Measurements from ENCODE around the gene RAP2A. TPM values are rescaled to one million over a fixed set of nuclear protein-coding genes. Genes with fewer than 3 reads are reported as not detected.

RAP2A gene
- total RNA-seq, 2 donors from 2014 or later: 24.9 to 33.5 TPM

- Mint-ChIP-seq H3K36me3 (ENCODE audit: insufficient read depth in 2 of 2) (peaks cover 1 to 2% of the 10 kb centered on the region in 2 donors), H3K27ac (no peak overlapping the region), H3K27me3 (ENCODE audit: low read depth) (no peaks in the 10 kb centered on the region), H3K4me1 (ENCODE audit: low read depth) (no peaks in the 10 kb centered on the region), H3K4me3 (no peak overlapping the region), H3K9me3 (peaks cover 0 to 1% of the 10 kb centered on the region in 2 donors)
- DNase-seq (no peak), ATAC-seq (replicated peaks in 1 of 2) (no peak)
Measured at GRCh38 chr13:97496511-97496910, 62.5 kb downstream of the RAP2A start.

GRCh38 chr13:97497400-97497799, 63.4 kb downstream of the RAP2A start:
- no peak overlapping the region for H3K4me3 Mint-ChIP-seq
- H3K36me3 Mint-ChIP-seq (ENCODE audit: insufficient read depth in 2 of 2): no peaks in the 10 kb centered on the region
- peaks cover 1% of the 10 kb centered on the region for H3K27me3 Mint-ChIP-seq (ENCODE audit: low read depth)
- no peak overlapping the region for H3K27ac Mint-ChIP-seq
- ATAC-seq (replicated peaks in 1 of 2) (no peak), DNase-seq (no peak)
- no peaks in the 10 kb centered on the region for H3K4me1 Mint-ChIP-seq (ENCODE audit: low read depth)
- H3K9me3 Mint-ChIP-seq: no peaks in the 10 kb centered on the region

DNA sequence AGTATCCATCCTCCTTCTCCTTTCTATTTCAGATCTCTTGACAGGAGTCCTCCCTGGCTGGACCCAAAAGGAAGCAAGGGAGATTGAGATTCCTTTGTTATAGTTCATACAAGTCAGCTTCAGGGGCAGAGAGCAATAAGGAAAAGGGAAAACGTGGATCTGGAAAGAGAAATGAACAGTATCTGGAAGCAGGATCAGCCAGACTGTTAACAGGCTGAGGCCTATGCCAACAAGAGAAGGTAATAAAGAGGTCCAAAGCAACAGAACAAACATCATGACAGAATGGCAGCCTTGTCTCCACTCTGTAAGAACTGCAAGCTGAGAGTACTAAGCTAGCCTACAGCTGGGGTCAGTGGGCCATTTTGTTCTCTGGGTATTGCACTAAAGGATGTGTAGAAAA, 64.5 kb downstream of the RAP2A start:
- Mint-ChIP-seq H3K27me3 (ENCODE audit: low read depth) (peaks cover 10% of the 10 kb centered on the region), H3K9me3 (no peaks in the 10 kb centered on the region), H3K4me1 (ENCODE audit: low read depth) (no peaks in the 10 kb centered on the region), H3K4me3 (no peak overlapping the region), H3K27ac (no peak overlapping the region), H3K36me3 (ENCODE audit: insufficient read depth in 2 of 2) (no peaks in the 10 kb centered on the region)
- ATAC-seq (replicated peaks in 1 of 2) (no peak), DNase-seq (no peak)

DNA sequence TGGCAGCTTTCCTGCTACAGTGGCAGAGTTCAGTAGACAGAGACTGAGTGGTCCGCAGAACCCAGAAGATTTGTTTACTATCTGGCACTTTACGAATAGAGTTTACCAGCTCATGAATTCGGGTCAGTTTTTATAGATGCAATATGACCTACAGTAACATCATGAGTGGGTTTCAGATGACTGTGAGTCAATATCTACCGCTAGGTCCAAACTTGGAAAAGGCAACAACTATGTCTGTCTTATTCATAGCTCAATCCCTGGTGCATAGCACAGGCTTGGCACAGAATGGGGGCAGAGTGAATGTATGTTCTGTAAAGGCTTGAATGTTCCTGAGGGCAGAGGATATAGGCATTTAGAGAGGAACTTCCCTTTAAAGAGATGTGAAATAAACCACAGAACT, 65.2 kb downstream of the RAP2A start:
- H3K9me3 Mint-ChIP-seq: no peaks in the 10 kb centered on the region
- H3K27ac Mint-ChIP-seq: no peak overlapping the region
- peaks cover 10% of the 10 kb centered on the region for H3K27me3 Mint-ChIP-seq (ENCODE audit: low read depth)
- ATAC-seq (replicated peaks in 1 of 2) (no peak), DNase-seq (no peak)
- no peak overlapping the region for H3K4me3 Mint-ChIP-seq
- no peaks in the 10 kb centered on the region for H3K4me1 Mint-ChIP-seq (ENCODE audit: low read depth)
- no peaks in the 10 kb centered on the region for H3K36me3 Mint-ChIP-seq (ENCODE audit: insufficient read depth in 2 of 2)

DNA sequence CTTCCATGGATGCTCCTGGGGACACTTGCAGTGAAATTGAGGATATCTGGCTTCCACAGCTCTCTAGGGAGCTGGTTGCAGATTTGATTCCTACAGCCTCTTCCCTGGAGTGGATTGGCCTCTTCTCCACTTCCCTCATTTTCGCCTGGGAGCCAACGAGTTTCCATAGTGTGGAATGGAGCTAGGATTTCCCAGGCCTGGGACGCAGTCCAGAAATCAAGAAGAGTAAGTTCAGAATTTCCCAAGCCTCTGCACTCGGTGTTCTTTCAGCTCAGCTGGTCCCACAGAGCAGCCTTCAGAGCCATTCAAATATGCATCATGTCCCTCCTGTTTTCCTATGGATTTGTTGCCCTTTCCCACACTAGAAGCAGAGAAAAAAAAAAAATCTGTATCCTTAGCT, 68.2 kb downstream of the RAP2A start:
- DNase-seq (no peak), ATAC-seq (replicated peaks in 1 of 2) (no peak)
- Mint-ChIP-seq H3K27me3 (ENCODE audit: low read depth) (peaks cover 16% of the 10 kb centered on the region), H3K4me1 (ENCODE audit: low read depth) (no peaks in the 10 kb centered on the region), H3K9me3 (no peaks in the 10 kb centered on the region), H3K27ac (no peak overlapping the region), H3K4me3 (no peak overlapping the region), H3K36me3 (ENCODE audit: insufficient read depth in 2 of 2) (no peaks in the 10 kb centered on the region)

GRCh38 chr13:97502706-97503105, 68.7 kb downstream of the RAP2A start:
- DNase-seq: no peak
- H3K9me3 Mint-ChIP-seq: no peaks in the 10 kb centered on the region
- H3K36me3 Mint-ChIP-seq (ENCODE audit: insufficient read depth in 2 of 2): no peaks in the 10 kb centered on the region
- no peak overlapping the region for H3K27ac Mint-ChIP-seq
- no peak for ATAC-seq (replicated peaks in 1 of 2)
- no peaks in the 10 kb centered on the region for H3K4me1 Mint-ChIP-seq (ENCODE audit: low read depth)
- peaks cover 16% of the 10 kb centered on the region for H3K27me3 Mint-ChIP-seq (ENCODE audit: low read depth)
- H3K4me3 Mint-ChIP-seq: no peak overlapping the region

DNA sequence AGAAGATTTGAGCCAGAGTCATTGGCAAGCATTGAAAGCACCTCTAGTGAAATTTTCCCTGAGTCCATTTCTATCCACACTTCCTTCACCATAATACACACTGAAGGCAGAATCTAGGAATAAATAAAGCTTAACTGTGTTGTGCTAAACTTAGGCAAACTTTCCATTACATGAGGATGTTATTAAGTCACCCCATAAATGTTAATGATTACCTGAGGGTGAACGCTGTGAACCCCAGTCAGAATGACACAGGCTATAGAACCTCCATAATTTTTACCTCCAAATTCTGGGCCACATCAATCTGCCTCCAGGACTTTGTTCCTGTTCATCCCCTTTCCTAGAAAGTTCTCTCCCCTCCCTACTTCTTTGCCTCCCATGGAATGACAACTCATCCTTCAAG, 71.0 kb downstream of the RAP2A start:
- H3K4me1 Mint-ChIP-seq (ENCODE audit: low read depth): no peaks in the 10 kb centered on the region
- H3K27me3 Mint-ChIP-seq (ENCODE audit: low read depth): peaks cover 16% of the 10 kb centered on the region
- H3K27ac Mint-ChIP-seq: no peak overlapping the region
- H3K4me3 Mint-ChIP-seq: no peak overlapping the region
- no peaks in the 10 kb centered on the region for H3K36me3 Mint-ChIP-seq (ENCODE audit: insufficient read depth in 2 of 2)
- no peaks in the 10 kb centered on the region for H3K9me3 Mint-ChIP-seq
- ATAC-seq (replicated peaks in 1 of 2): no peak
- DNase-seq: no peak

- no peak for ATAC-seq (replicated peaks in 1 of 2)
- H3K9me3 Mint-ChIP-seq: peaks cover 0 to 4% of the 10 kb centered on the region in 2 donors
Measured at GRCh38 chr13:97506511-97506910, 72.5 kb downstream of the RAP2A start.

GRCh38 chr13:97512732-97513131, 78.8 kb downstream of the RAP2A start:
- H3K27me3 Mint-ChIP-seq (ENCODE audit: low read depth): peaks cover 37% of the 10 kb centered on the region
- DNase-seq (no peak), ATAC-seq (replicated peaks in 1 of 2) (no peak)
- H3K4me1 Mint-ChIP-seq (ENCODE audit: low read depth): no peaks in the 10 kb centered on the region
- peaks cover 2 to 10% of the 10 kb centered on the region in 2 donors for H3K9me3 Mint-ChIP-seq
- H3K27ac Mint-ChIP-seq: no peak overlapping the region
- H3K4me3 Mint-ChIP-seq: no peak overlapping the region
- H3K36me3 Mint-ChIP-seq (ENCODE audit: insufficient read depth in 2 of 2): peaks cover 0 to 5% of the 10 kb centered on the region in 2 donors

More at GRCh38 chr13:97506511-97506910, 72.5 kb downstream of the RAP2A start:
- H3K27ac Mint-ChIP-seq: no peak overlapping the region
- H3K4me3 Mint-ChIP-seq: no peak overlapping the region
- H3K36me3 Mint-ChIP-seq (ENCODE audit: insufficient read depth in 2 of 2): no peaks in the 10 kb centered on the region
- no peak for DNase-seq
- H3K4me1 Mint-ChIP-seq (ENCODE audit: low read depth): no peaks in the 10 kb centered on the region
- peaks cover 29% of the 10 kb centered on the region for H3K27me3 Mint-ChIP-seq (ENCODE audit: low read depth)

DNA sequence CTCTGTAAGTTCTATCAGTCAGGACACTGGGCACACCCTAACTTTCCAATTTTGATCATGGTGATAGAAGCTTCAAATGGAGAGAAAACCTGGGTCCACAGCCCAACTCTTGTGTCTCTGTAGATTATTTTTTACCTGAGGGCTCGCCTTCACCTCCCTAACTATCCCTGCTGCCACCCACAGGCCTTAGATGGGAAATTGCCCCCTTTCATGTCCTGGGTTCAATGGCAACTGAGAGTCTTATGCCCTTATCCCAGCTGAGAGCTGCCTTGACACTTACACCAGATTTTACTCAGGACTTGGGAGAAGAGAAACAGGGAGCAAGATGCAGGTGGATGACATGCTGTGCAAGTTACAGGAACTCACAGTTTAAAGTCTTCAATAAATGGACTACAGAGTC, 81.7 kb downstream of the RAP2A start:
- Mint-ChIP-seq H3K36me3 (ENCODE audit: insufficient read depth in 2 of 2) (peaks cover 0 to 5% of the 10 kb centered on the region in 2 donors), H3K27ac (no peak overlapping the region), H3K9me3 (peaks cover 3 to 9% of the 10 kb centered on the region in 2 donors), H3K4me3 (no peak overlapping the region), H3K4me1 (ENCODE audit: low read depth) (no peaks in the 10 kb centered on the region), H3K27me3 (ENCODE audit: low read depth) (peaks cover 33% of the 10 kb centered on the region)
- ATAC-seq (replicated peaks in 1 of 2): no peak
- DNase-seq: no peak

- Mint-ChIP-seq H3K4me1 (ENCODE audit: low read depth) (no peaks in the 10 kb centered on the region), H3K9me3 (peaks cover 2 to 3% of the 10 kb centered on the region in 2 donors), H3K36me3 (ENCODE audit: insufficient read depth in 2 of 2) (no peaks in the 10 kb centered on the region), H3K27me3 (ENCODE audit: low read depth) (peaks cover 11% of the 10 kb centered on the region), H3K4me3 (no peak overlapping the region), H3K27ac (no peak overlapping the region)
- DNase-seq (no peak), ATAC-seq (replicated peaks in 1 of 2) (no peak)
Measured at GRCh38 chr13:97517967-97518366, 84.0 kb downstream of the RAP2A start.

Other genes with a start within 250 kb of the RAP2A start
- gene MBNL2, start 211.8 kb upstream of the RAP2A start, total RNA-seq: 10 to 100 TPM; 14.9 to 26.9 TPM

All from activated T-cell treated with anti-CD3 and anti-CD28 coated beads, Interleukin-2, amount 50 U/mL, for 72 hours (primary cell).